Spleen (tissue), 11 donors: Measurements from ENCODE around the gene MAP3K1. TPM values are rescaled to one million over a fixed set of nuclear protein-coding genes. Genes with fewer than 3 reads are reported as not detected.

Experiments used
- DNase-seq: peaks from one replicate; pipeline ENCODE4 v3.0.0-alpha.2; 2020
- H3K27ac ChIP-seq, 8 donors: fragments of 200-600 bp; sonication (generic) in 7 of 8; 1 replicate in 4 of 8; 2 replicates in 4 of 8; pipeline versions ENCODE4 v1.5.0 to v1.8.0; 2016 to 2021; ENCODE audit warnings: inconsistent platforms in 4 of 8, mild to moderate bottlenecking in 4 of 8, moderate library complexity in 1 of 8
- H3K27me3 ChIP-seq, 7 donors: fragments of 200-600 bp; sonication (generic) in 6 of 7; replicated peaks in 1 of 7; 1 replicate in 4 of 7; 2 replicates in 3 of 7; pipeline versions ENCODE4 v1.5.0 to v1.8.0; 2016 to 2021; ENCODE audit warnings: inconsistent platforms in 3 of 7, mild to moderate bottlenecking in 1 of 7
- H3K36me3 ChIP-seq, 6 donors: fragments of 200-600 bp; sonication (generic) in 5 of 6; 1 replicate in 4 of 6; 2 replicates in 2 of 6; pipeline versions ENCODE4 v1.5.0 to v1.8.0; 2016 to 2021; ENCODE audit warnings: inconsistent platforms in 2 of 6
- H3K4me1 ChIP-seq, 6 donors: fragments of 200-600 bp; sonication (generic) in 5 of 6; 1 replicate in 3 of 6; 2 replicates in 3 of 6; pipeline versions ENCODE4 v1.5.0 to v1.8.0; 2016 to 2021; ENCODE audit warnings: inconsistent platforms in 3 of 6
- H3K4me3 ChIP-seq, 8 donors: fragments of 200-600 bp; sonication (generic) in 7 of 8; 1 replicate in 4 of 8; 2 replicates in 4 of 8; pipeline versions ENCODE4 v1.5.0 to v1.8.0; 2016 to 2021; ENCODE audit warnings: inconsistent platforms in 4 of 8, mild to moderate bottlenecking in 4 of 8, moderate library complexity in 2 of 8
- H3K9me3 ChIP-seq, 8 donors: fragments of 200-600 bp; sonication (generic) in 7 of 8; 1 replicate in 4 of 8; 2 replicates in 4 of 8; pipeline versions ENCODE4 v1.5.0 to v1.8.0; 2016 to 2021; ENCODE audit warnings: inconsistent platforms in 4 of 8
- CTCF ChIP-seq, 11 experiments: fragments of 200-600 bp in 7 of 11; fragments of 450-650 bp in 4 of 11; sonication (generic) in 4 of 11; IDR thresholded peaks in 8 of 11; conservative IDR thresholded peaks in 3 of 11; 1 replicate in 7 of 11; 2 replicates in 4 of 11; pipeline versions ENCODE4 v1.4.0 to v1.8.0; 2016 to 2021; ENCODE audit warnings: antibody characterized with exemption in 11 of 11, inconsistent platforms in 4 of 11, mild to moderate bottlenecking in 1 of 11
- POLR2A ChIP-seq, 3 donors: fragments of 450-650 bp; IDR thresholded peaks; one replicate each; pipeline ENCODE4 v1.5.1; 2017; ENCODE audit warnings: antibody characterized with exemption in 3 of 3, mild to moderate bottlenecking in 1 of 3
- POLR2AphosphoS5 ChIP-seq, 3 donors: sonication (generic); formaldehyde crosslinking; IDR thresholded peaks; one replicate each; pipeline ENCODE4 v1.5.1; 2017; ENCODE audit warnings: antibody characterized with exemption in 3 of 3
- WGBS, 5 donors: extraction: QIAGEN DNeasy Blood & Tissue Kit in 3 of 5; methylation state at CpG; one replicate each; pipeline versions ENCODE4 v1.1.5 to v1.1.7; 2013 to 2018; 5-methylcytosine and 5-hydroxymethylcytosine counted together
- intact Hi-C: fragments of 100-400 bp; cut with DNase I; formaldehyde crosslinking; loops from one replicate; pipeline ENCODE4 v1.15.0; 2023; ENCODE audit warnings: low total_unique reads
- polyA plus RNA-seq, 3 donors: library from polyadenylated mRNA; stranded (reverse); fragments of 200-250 nt; gene quantifications; one replicate each; pipeline ENCODE4 v1.2.1, GENCODE V29; 2013
- total RNA-seq, 7 donors: library from RNA; depleted of rRNA in 3 of 7; stranded (reverse); fragments of >200 nt in 3 of 7; fragmentation: NEBNext Ultra II Directional in 4 of 7; extraction: Animal tissue kit (Norgen Biotek cat#: 25700) in 4 of 7; gene quantifications; one replicate each; pipeline versions ENCODE4 v1.1.0 to v1.2.1, GENCODE V29; 2016 to 2021
- donor health status: healthy with polysubstance abuse.
- donor health status: DM: no; HTN: no; CAD: no; lungs with moderate emphysema.
- donor health status: DM: no; HTN: no; CAD: no.
- donor health status: Bipolar disorder and iron deficiency.
- donor health status: healthy.
- donor health status: DM: no; HTN: no; CAD: no.
- donor health status: DM: yes; HTN: yes; CAD: no.

The MAP3K1 gene
- total and polyA plus RNA-seq, 10 donors: 24.7 to 85.4 (median 67.2) TPM

GRCh38 chr5:56900395-56900794 is 85.0 kb downstream of the MAP3K1 start:
- Histone ChIP-seq H3K4me3 (no peak overlapping the region), H3K27ac (no peak overlapping the region), H3K27me3 (no peaks in the 10 kb centered on the region), H3K9me3 (no peaks in the 10 kb centered on the region), H3K36me3 (peaks cover 0 to 18% (median 1%) of the 10 kb centered on the region in 6 donors), H3K4me1 (peaks cover 0 to 9% (median 8%) of the 10 kb centered on the region in 6 donors)
- TF ChIP-seq POLR2A (IDR thresholded peaks at IDR 0.05) (no peak), POLR2AphosphoS5 (IDR thresholded peaks at IDR 0.05) (no peak), CTCF (IDR thresholded peaks at IDR 0.05 in 8 of 11, conservative IDR thresholded peaks at IDR 0.05 in 3 of 11) (no peak)
- no peak for DNase-seq
- 41 to 61% (median 48%) methylated on average over 4 of the region's 4 CpGs for WGBS, 5 donors
- intact Hi-C loops: loop anchor here (2.0 to 10.0 kb wide), 2 partner anchors 234 to 322 kb away; no protein-coding TSS in a partner anchor

- peaks cover 0 to 9% (median 8%) of the 10 kb centered on the region in 6 donors for H3K4me1 ChIP-seq
- TF ChIP-seq POLR2AphosphoS5 (IDR thresholded peaks at IDR 0.05) (no peak), CTCF (IDR thresholded peaks at IDR 0.05 in 8 of 11, conservative IDR thresholded peaks at IDR 0.05 in 3 of 11) (peak; percentile 29 to 75 (median 71))
- 32 to 42% (median 36%) methylated on average over 3 of the region's 3 CpGs for WGBS, 5 donors
- peaks cover 0 to 12% (median 0%) of the 10 kb centered on the region in 6 donors for H3K36me3 ChIP-seq
- H3K27me3 ChIP-seq: no peaks in the 10 kb centered on the region
- H3K4me3 ChIP-seq: no peak overlapping the region
- H3K9me3 ChIP-seq: no peaks in the 10 kb centered on the region
- no peak overlapping the region for H3K27ac ChIP-seq
- no peak for DNase-seq
- intact Hi-C loops: loop anchor here (2.0 to 10.0 kb wide), 2 partner anchors 234 to 322 kb away; no protein-coding TSS in a partner anchor
Observed at GRCh38 chr5:56900858-56901578, 85.7 kb downstream of the MAP3K1 start.

- Histone ChIP-seq H3K9me3 (no peaks in the 10 kb centered on the region), H3K27ac (peak overlapping the region; percentile 89 to 98 (median 96)), H3K27me3 (no peaks in the 10 kb centered on the region), H3K4me1 (peaks cover 8 to 24% (median 19%) of the 10 kb centered on the region in 6 donors), H3K36me3 (peaks cover 0 to 4% (median 0%) of the 10 kb centered on the region in 6 donors), H3K4me3 (peak overlapping the region; percentile 44 to 83 (median 65))
- TF ChIP-seq POLR2A (IDR thresholded peaks at IDR 0.05) (no peak), CTCF (IDR thresholded peaks at IDR 0.05 in 8 of 11, conservative IDR thresholded peaks at IDR 0.05 in 3 of 11) (no peak), POLR2AphosphoS5 (IDR thresholded peaks at IDR 0.05) (no peak)
- no peak for DNase-seq
- intact Hi-C loops: loop anchor here (10.0 kb wide), 1 partner anchor 226 kb away; no protein-coding TSS in a partner anchor
- 0 to 2% (median 1%) methylated on average over 18 to 19 of the region's 19 CpGs for WGBS, 5 donors
Observed at GRCh38 chr5:56908942-56909293, 93.6 kb downstream of the MAP3K1 start.
